GM18511 (cell line): Measurements from ENCODE around the gene EPHB2.

Experiments used
- ATAC-seq: cut with Tn5 transposase; IDR thresholded peaks from one replicate; pipeline ENCODE4 v1.9.1; 2021; ENCODE audit warnings: mild to moderate bottlenecking, moderate library complexity; ENCODE audit not compliant: unreplicated experiment

Gene EPHB2

DNA sequence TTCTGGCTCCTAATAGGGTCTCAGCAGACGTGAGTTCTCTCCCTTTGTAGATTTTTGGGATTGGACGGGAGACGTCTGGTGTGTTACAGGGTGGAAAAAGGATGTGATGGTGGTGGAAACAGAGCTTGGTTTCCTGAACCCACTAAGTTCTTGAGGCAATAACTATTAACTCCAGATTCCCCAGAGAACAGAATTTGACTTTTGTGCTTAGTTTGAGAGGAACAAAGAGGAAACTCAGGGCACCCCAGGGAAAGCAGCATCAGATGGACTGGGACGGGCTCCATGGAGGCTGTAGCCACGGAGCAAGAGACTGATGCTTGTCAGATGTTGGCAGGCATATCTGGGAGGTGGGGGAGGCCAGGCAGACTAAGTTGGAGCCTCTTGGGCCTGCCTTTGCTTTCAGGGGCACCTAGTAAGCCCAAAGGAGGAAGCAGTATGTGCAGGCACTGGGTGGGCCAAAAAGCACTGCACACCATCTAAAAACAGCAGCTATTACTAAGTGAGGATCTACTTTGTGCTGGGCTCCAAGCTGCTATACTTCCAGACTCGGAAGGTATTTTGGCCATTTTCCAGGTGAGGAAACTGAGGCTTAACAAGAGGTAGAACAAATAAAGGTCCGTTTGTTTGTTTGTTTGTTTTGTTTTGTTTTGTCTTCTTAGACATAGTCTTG lies 66.9 kb downstream of the EPHB2 start:
- no peak for ATAC-seq

DNA sequence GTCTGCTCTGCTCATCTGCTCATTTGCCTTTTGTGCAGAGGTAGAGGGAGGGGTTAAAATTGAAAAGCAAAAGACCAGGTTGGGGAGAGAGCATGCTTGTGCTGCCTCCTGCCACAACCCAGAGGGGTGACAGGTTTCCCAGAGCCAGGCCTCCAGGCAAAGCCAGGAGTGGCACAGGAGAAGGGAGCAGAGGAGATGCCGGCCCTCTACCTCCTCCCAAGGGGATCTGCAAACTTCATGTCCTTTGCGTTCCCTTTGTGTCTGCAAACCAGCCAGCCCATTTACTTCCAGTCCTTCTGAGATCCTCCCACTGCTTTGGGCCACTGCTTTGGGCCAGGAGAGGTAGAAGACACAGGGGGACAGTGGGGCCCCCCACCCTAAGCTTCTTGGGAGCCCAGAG lies 67.8 kb downstream of the EPHB2 start:
- ATAC-seq, result no peak

DNA sequence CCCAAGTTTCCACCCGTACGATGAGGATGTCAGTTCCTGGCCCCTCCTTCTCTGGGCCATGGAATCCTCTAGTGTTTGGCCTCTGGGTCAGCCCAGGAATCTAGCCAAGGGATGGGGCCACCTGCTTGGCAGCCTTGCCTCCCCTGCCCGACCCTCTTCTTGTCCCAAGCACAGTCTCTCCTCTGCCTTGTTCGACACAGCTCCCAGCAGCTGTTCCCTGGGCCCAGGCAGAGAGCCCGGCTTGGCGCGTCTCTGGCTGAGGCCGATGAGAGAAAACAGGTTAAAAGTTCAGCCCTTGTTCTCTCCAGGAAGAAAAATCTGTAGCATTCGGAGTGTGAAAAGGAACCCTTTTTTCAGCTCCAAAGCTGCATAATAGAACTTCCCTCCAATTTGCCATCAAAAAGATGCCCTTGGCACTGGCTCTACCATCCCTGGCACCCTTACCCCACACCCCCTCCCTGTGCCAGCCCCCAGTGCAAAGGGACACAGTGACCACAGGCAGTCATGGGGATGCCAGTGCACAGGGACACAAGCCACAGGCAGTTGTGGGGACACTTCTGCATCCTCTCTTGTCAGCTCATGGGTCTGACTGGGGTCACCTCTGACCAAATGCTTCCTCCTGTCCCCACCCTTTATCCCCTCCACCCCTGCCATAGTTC lies 68.4 kb downstream of the EPHB2 start:
- no peak for ATAC-seq

DNA sequence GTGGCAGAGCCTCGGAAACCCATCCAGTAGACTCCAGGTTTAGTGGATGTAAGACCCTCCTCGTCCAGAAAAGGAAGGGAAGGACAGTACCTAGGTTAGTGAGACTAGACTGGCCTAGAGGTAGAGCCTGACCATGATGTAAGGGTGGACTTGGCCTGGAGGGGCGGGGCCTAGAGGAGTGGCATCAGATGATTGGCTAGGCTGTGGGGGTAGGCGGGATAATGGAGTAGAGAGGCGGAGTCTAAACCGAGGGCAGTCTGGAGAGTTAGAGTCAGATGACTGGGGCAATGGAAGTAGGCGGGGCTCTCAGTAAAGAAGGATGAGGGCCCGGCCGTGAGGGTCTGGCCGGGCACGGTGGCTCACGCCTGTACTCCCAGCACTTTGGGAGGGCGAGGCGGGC lies 70.1 kb downstream of the EPHB2 start:
- ATAC-seq, result no peak

DNA sequence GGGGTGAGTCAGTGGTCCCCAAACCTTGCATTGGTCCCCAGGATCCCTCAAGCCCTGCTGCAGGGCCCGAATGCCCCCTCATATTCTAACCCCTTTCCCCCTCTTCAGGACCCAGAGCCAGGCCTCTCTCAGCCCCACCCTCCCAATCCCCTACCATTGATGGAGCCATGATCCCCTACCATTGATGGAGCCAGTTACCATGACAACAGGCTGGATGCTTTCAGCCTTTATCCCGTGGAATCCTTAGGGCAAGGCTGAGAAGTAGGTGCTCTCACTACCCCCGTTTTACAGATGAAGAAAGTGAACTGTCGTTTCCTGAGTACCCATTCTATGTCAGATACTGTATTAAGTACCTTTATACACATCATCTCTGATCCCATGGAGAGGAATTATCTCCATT lies 70.8 kb downstream of the EPHB2 start:
- ATAC-seq, result no peak

DNA sequence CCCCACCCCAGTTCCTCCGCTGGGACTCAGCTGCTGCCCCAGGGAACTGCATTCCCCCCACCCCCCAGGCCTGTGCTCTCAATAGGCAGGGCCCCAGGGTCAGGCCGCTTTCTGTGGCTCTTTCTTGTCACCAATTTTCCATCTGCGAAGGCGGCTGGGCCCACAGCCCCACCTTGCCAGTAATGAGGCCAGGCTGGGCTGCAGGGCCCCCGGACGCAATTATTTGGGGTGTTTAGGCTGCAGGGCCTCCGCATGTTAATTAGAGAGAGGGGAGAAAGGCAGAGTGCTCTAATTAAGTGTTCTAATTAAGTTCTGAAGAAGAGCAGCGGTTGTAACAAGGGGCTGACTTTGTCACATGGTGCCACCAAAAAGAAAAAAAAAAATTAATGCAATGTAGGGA lies 71.8 kb downstream of the EPHB2 start:
- no peak for ATAC-seq

DNA sequence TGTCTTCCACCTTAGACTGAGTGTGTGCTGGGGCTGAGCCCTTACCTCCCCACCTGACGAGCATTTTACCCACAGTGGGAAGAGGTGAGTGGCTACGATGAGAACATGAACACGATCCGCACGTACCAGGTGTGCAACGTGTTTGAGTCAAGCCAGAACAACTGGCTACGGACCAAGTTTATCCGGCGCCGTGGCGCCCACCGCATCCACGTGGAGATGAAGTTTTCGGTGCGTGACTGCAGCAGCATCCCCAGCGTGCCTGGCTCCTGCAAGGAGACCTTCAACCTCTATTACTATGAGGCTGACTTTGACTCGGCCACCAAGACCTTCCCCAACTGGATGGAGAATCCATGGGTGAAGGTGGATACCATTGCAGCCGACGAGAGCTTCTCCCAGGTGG lies 73.7 kb downstream of the EPHB2 start:
- ATAC-seq, result no peak

DNA sequence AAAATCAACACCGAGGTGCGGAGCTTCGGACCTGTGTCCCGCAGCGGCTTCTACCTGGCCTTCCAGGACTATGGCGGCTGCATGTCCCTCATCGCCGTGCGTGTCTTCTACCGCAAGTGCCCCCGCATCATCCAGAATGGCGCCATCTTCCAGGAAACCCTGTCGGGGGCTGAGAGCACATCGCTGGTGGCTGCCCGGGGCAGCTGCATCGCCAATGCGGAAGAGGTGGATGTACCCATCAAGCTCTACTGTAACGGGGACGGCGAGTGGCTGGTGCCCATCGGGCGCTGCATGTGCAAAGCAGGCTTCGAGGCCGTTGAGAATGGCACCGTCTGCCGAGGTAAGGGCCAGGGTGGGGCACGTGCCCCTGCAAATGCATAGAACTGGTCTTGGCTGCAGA lies 74.1 kb downstream of the EPHB2 start:
- no peak for ATAC-seq

DNA sequence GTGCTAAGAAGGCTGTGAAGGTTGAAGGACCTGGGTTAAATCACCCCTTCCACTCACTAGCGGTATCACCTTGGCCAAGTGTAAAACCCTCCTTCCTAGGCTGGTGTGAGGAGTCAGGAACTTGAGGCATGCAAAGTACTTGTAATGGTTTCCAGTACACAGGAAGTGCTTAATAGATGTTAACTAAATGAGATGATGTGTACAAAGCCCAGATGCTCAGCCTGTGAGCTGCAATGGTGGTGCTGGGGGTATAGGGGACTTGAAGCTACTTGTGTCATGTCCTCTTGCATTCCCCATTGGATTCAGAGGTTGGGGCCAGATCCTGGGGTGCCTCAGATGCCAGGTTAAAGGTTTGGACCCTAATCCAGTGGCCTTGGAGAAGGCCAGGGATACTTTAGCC lies 75.5 kb downstream of the EPHB2 start:
- ATAC-seq, result no peak

DNA sequence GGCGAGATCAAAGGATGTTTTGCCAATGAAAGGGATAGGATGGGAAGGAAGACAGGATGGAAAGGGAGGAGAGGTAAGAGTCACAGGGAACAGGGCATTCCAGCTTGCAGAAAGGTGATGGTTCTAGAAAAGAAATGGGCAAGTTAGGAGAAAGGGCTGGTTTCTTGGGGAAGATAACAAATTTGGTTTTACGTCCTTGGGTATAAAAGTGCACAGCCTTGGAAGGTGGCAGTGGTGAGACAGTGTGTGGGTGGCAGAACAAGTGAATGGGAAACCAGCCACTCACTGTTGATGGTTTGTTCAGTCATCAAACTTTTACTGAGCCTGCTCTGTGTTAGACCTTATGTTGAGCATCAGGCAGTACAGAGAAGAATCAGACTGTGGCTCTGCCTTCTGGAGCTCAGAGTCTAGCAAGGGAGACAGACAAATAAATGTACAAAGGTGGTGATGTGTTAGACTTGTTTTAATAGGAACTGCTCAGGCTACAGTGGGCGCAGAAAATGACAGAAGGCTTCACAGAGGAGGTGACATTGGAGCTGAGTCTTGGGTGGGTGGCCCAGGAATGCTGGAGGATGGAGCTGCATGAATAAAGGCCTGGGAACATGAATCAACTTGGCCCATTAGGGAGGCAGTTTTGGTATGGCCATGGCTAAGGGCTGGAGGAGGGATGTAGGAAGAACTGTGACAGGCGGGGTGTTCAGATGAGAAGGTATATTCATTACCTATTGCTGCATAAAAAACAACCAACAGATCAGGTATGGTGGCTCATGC lies 76.3 kb downstream of the EPHB2 start:
- no peak for ATAC-seq

DNA sequence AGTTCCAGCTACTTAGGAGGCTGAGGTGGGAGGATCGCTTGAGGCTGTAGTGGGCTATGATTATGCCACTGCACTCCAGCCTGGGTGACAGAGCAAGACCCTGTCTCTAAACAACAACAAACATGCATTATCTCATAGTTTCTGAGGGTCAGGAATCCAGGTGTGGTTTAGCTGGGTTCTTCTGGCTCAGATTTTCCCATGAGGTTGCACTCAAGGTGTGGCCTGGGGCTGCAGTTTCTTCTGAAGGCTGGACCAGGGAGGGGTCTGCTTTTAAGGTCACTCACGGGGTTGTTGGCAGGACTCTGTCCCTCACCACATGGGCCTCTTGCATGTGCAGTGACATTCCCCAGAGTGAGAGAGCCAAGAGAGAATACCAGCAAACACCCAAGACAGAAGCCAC lies 77.0 kb downstream of the EPHB2 start:
- ATAC-seq, result no peak

DNA sequence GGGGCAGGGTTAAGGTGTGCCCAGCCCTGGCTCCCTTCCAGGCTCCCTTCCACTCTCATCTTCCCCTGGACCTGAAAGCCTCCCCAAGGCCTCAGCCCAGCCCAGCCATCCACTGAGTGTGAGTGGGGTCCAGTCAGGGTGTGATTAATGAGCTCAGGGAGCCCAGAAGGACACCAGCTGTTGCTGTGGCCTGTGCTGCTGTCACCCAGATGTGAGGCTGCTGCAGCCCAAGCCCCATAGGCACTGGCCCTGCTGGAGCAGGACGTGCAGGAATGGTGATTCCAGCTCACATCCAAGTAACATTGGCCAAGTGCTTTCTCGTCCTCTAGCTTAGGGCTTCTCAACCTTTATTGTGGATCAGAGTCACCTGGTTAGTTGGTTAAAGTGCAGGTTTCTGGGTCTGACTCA lies 77.6 kb downstream of the EPHB2 start:
- ATAC-seq, result no peak

DNA sequence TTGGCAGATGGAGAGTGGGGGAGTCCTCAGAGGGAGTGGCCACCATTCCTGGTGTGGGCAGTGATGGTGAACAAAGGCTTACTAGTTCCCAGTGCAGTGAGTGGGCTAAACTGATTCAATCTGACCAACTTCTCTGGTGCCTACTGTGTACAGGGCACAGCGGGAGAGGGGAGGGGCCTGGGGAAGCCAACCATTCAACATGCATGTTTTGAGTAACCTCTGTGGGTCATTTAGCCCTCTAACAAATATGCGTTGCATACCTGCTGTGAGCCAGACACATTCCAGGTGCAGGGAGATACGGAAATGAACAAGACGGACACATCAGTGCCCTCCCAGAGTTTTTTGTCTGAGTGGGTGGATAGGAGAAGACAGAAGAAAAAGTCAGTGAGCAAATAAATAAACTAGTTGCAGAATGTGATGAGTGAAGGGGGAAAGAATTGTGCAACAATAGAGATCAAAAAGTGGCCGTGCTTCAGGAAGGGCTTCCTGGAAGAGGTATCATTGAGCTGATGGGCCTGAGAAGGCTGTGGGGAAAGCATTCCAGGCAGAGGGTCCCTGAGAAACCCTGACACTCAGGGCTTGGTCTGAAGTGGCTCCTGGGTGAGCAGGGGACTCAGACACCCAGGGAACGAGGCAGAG lies 78.8 kb downstream of the EPHB2 start:
- no peak for ATAC-seq

DNA sequence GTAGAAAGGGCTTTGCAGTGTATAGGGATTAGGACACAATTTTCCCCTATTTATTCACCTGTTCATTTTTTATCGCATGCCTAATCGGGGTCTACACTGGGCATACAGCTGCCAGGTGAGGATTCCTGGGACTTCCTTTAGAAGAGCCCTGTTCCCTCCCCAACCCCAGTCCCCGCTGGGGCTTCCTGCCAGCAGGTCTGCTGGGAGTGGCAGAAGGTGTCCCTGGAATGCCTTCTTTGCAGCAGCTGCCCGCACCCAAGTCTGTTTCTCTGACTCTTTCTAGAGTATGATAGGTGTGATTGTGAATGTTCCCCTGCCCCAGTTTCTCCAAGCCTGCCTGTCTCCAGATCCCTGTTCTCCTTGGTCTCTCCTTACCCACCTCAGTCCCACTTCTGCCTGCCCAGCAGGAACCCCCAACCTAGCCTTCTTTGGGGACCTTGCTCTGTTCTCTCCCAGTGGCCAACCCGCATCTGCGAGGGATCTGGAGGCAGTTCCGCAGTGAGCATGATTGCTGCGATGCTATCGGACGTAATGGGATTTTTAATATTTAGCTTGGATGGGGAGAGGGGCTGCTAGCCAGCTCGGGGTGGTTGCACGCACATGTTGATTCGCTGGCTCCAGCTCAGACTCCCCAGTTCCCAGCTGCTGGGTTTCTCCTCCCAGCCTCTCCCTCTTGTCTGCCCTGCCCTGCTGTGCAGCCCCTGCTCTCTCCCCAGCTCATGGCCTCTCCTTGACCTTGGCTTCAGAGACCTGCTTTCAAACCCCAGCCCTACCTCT lies 79.8 kb downstream of the EPHB2 start:
- ATAC-seq, result no peak

DNA sequence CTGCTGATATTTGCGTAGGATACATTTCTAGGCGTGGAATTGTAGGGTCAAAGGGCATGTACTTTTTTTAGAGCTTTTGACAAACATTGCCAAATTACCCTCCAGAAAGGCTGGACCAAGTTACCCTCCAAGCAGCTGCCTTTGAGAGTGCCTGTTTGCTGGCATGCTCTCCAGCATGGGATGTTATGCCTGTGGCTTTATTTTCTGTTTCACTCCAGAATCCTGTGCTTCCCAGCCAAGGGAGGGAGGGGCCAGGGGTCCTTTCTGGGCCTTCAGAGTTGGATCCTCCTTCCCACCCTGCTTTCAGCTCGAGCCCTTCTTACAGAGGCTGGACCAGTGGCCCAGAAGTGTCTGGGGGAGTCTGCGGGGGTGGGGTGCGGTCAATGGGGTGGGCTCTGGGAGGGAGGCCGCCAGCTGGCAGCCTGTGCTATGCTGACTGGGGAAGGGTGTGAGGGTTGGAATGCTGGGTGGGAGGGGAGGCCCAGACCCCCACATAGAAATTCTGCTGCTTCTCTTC lies 81.2 kb downstream of the EPHB2 start:
- ATAC-seq, result no peak

DNA sequence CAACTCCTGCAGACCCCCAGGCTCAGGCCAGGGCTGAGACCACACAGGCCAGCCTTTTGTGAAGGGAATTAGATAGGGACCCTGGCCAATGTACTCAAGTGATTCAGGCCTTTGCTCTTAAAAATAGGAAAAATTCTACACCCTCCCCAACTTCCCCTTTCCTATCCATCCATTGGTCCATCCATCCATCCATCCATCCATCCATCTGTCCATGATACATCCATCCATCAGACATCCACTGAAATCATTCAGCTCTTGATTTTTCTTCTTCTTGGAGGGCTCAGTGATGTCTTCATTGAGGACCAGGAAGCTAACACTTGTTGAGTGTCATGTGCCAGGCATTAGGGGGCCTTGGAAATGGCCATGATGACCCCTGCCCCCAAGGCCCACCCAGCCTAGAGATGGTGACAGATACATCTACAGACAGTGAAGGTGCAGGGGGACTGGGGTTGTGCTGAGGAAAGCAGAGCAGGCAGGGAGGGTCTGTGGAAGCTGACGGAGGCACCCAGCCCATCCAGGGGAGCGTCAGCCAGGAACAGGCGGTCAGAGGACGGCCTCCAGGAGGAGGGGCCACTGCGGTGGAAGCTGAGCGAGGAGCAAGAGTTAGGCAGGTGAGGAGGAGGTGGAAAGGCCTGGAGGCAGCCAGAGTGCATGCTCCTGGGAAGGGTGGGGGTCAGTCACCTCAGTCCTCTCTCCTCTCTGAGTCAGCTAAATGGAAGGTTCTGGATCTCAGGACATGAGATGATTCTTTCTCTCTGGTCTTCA lies 81.9 kb downstream of the EPHB2 start:
- no peak for ATAC-seq

DNA sequence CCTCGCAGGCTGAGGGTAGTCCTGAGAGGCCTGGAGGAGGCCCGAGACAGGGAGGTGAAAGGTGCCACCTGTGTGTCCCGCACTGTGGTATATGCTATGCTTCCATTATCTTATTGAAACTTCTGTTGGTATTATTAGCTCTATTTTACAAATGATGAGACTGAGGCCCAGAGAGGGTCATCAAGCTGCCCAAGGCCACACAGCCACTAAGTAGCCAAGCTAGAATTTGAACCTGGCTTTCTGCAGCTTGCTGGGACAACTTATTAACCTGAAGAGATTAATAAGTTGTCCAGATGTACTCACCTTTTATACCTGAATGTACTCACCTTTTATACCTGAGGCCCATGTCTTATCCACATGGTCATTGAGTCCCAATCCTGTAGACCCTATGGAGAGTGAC lies 83.0 kb downstream of the EPHB2 start:
- ATAC-seq, result no peak

DNA sequence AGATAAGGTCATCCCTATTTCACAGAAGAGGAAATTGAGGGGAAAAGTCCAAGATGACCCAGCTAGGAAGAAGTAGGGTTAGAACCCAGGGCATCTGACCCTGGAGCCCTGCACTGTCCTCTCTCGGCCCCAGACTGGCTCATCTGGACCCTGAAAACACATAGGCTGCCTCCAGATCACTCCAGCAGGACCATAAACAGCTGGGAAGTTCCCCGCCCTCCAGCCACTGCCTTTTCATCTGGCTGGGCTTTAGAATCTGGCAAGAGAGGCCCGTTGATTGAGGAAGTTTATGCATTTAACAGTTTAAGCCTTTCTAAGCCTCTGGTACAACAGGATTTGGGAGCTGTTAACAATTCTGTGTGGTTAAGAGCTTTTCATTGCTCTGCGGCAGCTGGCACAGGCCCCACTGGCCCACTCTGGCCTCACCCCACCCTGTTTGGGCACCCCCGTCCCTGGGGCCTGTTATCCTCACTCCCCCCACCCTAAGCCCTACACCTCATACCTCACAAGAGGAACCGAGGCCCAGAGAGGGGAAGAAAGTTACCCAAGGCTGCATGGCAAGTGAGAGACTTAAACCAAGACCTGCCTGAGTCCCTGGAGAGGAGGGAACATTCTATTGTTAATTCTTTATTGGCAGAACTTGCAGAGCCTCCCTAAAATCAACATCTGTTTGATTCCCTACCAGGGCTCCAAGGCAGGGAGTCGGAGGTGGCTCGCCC lies 84.2 kb downstream of the EPHB2 start:
- ATAC-seq, result no peak

DNA sequence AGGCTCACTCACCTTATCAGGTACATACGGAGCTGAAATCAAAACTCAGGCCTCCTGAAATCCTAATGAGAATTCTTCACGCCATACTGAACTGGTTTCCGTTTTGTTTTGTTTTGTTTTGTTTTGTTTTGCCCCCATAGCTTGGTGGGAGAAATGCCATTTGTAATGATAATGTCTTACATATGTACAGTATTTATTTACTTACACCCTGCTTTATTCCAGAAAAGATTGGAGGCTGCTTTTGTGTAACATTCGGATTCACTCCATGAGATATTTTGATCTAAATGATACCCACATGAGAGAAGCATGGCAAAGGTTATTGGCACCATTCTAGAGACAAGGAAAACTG lies 84.7 kb downstream of the EPHB2 start:
- no peak for ATAC-seq
